HG02588 (cell line): Measurements from ENCODE around the gene RPLP2.

Experiments used
- ATAC-seq: cut with Tn5 transposase; IDR thresholded peaks from one replicate; pipeline ENCODE4 v1.9.1; 2021; ENCODE audit warnings: mild to moderate bottlenecking, moderate library complexity; ENCODE audit not compliant: unreplicated experiment

Gene RPLP2

GRCh38 chr11:821512-822371, 12.0 kb downstream of the RPLP2 start:
- no peak for ATAC-seq

GRCh38 chr11:823441-824291, 13.9 kb downstream of the RPLP2 start:
- ATAC-seq: no peak

GRCh38 chr11:824292-824880, 14.6 kb downstream of the RPLP2 start:
- no peak for ATAC-seq

GRCh38 chr11:824942-825341, 15.2 kb downstream of the RPLP2 start:
- ATAC-seq: no peak

GRCh38 chr11:825366-826226, 15.8 kb downstream of the RPLP2 start:
- ATAC-seq: no peak

- ATAC-seq: no peak
These were observed 16.5 kb downstream of the RPLP2 start for GRCh38 chr11:826227-826621.

- ATAC-seq: no peak
These were observed 17.0 kb downstream of the RPLP2 start for GRCh38 chr11:826836-827145.

- ATAC-seq: peak; percentile 29
These were observed 17.6 kb downstream of the RPLP2 start for GRCh38 chr11:827146-827896.

GRCh38 chr11:827897-828192, 18.1 kb downstream of the RPLP2 start, which contains the start of gene CRACR2B:
TSS of gene CRACR2B (plus strand) at chr11:827919. CDS start at chr11:828608, 689 bp downstream.
- no peak for ATAC-seq

- no peak for ATAC-seq
These were observed 18.9 kb downstream of the RPLP2 start for GRCh38 chr11:828506-829175.

GRCh38 chr11:829176-829846, 19.5 kb downstream of the RPLP2 start:
- ATAC-seq: no peak

GRCh38 chr11:829847-830294, 20.1 kb downstream of the RPLP2 start:
- ATAC-seq: no peak

GRCh38 chr11:830295-831117, 20.7 kb downstream of the RPLP2 start:
- ATAC-seq: peak; percentile 36

- ATAC-seq: no peak
These were observed 21.5 kb downstream of the RPLP2 start for GRCh38 chr11:831118-831864.

- no peak for ATAC-seq
These were observed 22.3 kb downstream of the RPLP2 start for GRCh38 chr11:831961-832528.

GRCh38 chr11:832529-833113, 22.9 kb downstream of the RPLP2 start, which contains the start of gene CD151:
TSS of gene CD151 (plus strand) at chr11:832952. CDS start at chr11:836070, 3,118 bp downstream.
- peak; percentile 39 for ATAC-seq
